ENCODE measurements around the gene VWA3A. TPM values are rescaled to one million over a fixed set of nuclear protein-coding genes. Genes with fewer than 3 reads are reported as not detected.

Gene VWA3A
- total RNA-seq, 1 donor from 2014 or later: 2.5 TPM

Other genes with a start within 250 kb of the VWA3A start
- 45.0 TPM for gene NPIPB4, start 234.8 kb upstream of the VWA3A start, total RNA-seq
- 230 TPM for gene UQCRC2, start 139.2 kb upstream of the VWA3A start, total RNA-seq
- not detected for gene PDZD9, start 91.4 kb upstream of the VWA3A start, total RNA-seq
- gene MOSMO, start 84.4 kb upstream of the VWA3A start, total RNA-seq: 29.3 TPM
- gene SDR42E2, start 70.0 kb downstream of the VWA3A start, total RNA-seq: under 0.01 TPM
- gene EEF2K, start 113.7 kb downstream of the VWA3A start, total RNA-seq: 9.6 TPM
- gene POLR3E, start 204.9 kb downstream of the VWA3A start, total RNA-seq: 32.2 TPM